HEK293T (cell line): Measurements from ENCODE around the gene AQP12B.

ENCODE experiments used
- CTCF ChIA-PET: fragments of 350-600 bp; formaldehyde crosslinking; extraction: SDS; loops from one replicate; lab custom pipeline; 2021; ENCODE audit warnings: antibody characterized with exemption, inconsistent platforms; lab: Yijun Ruan, JAX
- POLR2A ChIA-PET: fragments of 350-600 bp; formaldehyde crosslinking; extraction: SDS; loops from one replicate; lab custom pipeline; 2020; ENCODE audit warnings: antibody characterized with exemption, inconsistent platforms; lab: Yijun Ruan, JAX
- DNase-seq: peaks from one replicate; pipeline ENCODE4 v3.0.0; 2012; ENCODE audit warnings: mixed read lengths; ENCODE audit errors: extremely low spot score
- ARNT ChIP-seq: fragments of 450-650 bp; IDR thresholded peaks from 2 replicates; pipeline ENCODE4 v1.6.1; 2017; ENCODE audit warnings: mild to moderate bottlenecking
- BHLHE40 ChIP-seq: fragments of 450-650 bp; IDR thresholded peaks from 2 replicates; pipeline ENCODE4 v1.6.1; 2016; ENCODE audit warnings: mild to moderate bottlenecking, moderate library complexity, borderline replicate concordance
- CTBP1 ChIP-seq: fragments of 450-650 bp; IDR thresholded peaks from 2 replicates; pipeline ENCODE4 v1.6.1; 2016; ENCODE audit warnings: borderline replicate concordance
- ELF4 ChIP-seq: fragments of 450-650 bp; IDR thresholded peaks from 2 replicates; pipeline ENCODE4 v1.6.1; 2017; ENCODE audit warnings: antibody characterized with exemption
- FOXA1 ChIP-seq: fragments of 450-650 bp; IDR thresholded peaks from 2 replicates; pipeline ENCODE4 v1.6.1; 2016; ENCODE audit warnings: mild to moderate bottlenecking
- FOXK2 ChIP-seq: fragments of 450-650 bp; IDR thresholded peaks from 2 replicates; pipeline ENCODE4 v1.6.1; 2016; ENCODE audit warnings: mild to moderate bottlenecking
- FOXM1 ChIP-seq: fragments of 450-650 bp; IDR thresholded peaks from 2 replicates; pipeline ENCODE4 v1.6.1; 2017; ENCODE audit warnings: mild to moderate bottlenecking, borderline replicate concordance
- HDGF ChIP-seq: fragments of 450-650 bp; IDR thresholded peaks from 2 replicates; pipeline ENCODE4 v1.6.1; 2017; ENCODE audit warnings: antibody characterized with exemption, borderline replicate concordance
- L3MBTL2 ChIP-seq: fragments of 450-650 bp; conservative IDR thresholded peaks from 2 replicates; pipeline ENCODE4 v1.6.1; 2016; ENCODE audit warnings: mild to moderate bottlenecking
- LEF1 ChIP-seq: fragments of 450-650 bp; IDR thresholded peaks from 2 replicates; pipeline ENCODE4 v1.6.1; 2017; ENCODE audit warnings: mild to moderate bottlenecking, borderline replicate concordance
- NFRKB ChIP-seq: fragments of 450-650 bp; IDR thresholded peaks from 2 replicates; pipeline ENCODE4 v1.6.1; 2016; ENCODE audit warnings: mild to moderate bottlenecking, moderate library complexity
- PKNOX1 ChIP-seq: fragments of 450-650 bp; IDR thresholded peaks from 2 replicates; pipeline ENCODE4 v1.6.1; 2016
- SP1 ChIP-seq: fragments of 450-650 bp; IDR thresholded peaks from 2 replicates; pipeline ENCODE4 v1.6.1; 2017
- SUZ12 ChIP-seq: fragments of 450-650 bp; IDR thresholded peaks from 2 replicates; pipeline ENCODE4 v1.6.1; 2016; ENCODE audit warnings: mild to moderate bottlenecking
- TARDBP ChIP-seq: fragments of 450-650 bp; IDR thresholded peaks from 2 replicates; pipeline ENCODE4 v1.6.1; 2016
- ZNF384 ChIP-seq: fragments of 450-650 bp; IDR thresholded peaks from 2 replicates; pipeline ENCODE4 v1.6.1; 2016

Gene AQP12B

GRCh38 chr2:240626531-240627300, 56.0 kb downstream of the AQP12B start:
- CTCF ChIA-PET: interaction anchor here (0.5 kb wide), 1 partner anchor 14 kb away, joined by 4 read pairs; no protein-coding TSS in a partner anchor
- no peak for TF ChIP-seq BHLHE40
- no peak for TF ChIP-seq PKNOX1
- no peak for TF ChIP-seq TARDBP
- no peak for TF ChIP-seq NFRKB
- TF ChIP-seq FOXM1: no peak
- no peak for TF ChIP-seq LEF1
- TF ChIP-seq ELF4: no peak
- no peak for TF ChIP-seq HDGF
- TF ChIP-seq SUZ12: no peak
- TF ChIP-seq ZNF384: no peak
- TF ChIP-seq FOXA1: no peak
- no peak for TF ChIP-seq CTBP1
- TF ChIP-seq SP1: no peak
- TF ChIP-seq L3MBTL2: no peak
- TF ChIP-seq FOXK2: no peak
- no peak for TF ChIP-seq ARNT
- no peak for DNase-seq
- POLR2A ChIA-PET: no interaction called here
